Duodenal mucosa (tissue), 2 donors: Measurements from ENCODE around the gene SLFN11.
A peak's percentile ranks its signal among the peaks of the same experiment; 100 is the strongest.
"Not testable (repeated sequence)": the region's sequence is repeated elsewhere in the genome, so short reads cannot be mapped to it uniquely, and the experiment has no call there.

Experiments used
- H3K27ac ChIP-seq: one replicate; pipeline ENCODE4 v1.7.0; 2013; ENCODE audit warnings: low read depth, low read length
- H3K27me3 ChIP-seq, 2 donors: one replicate each; pipeline ENCODE4 v1.7.0; 2013; ENCODE audit warnings: low read length in 2 of 2, control low read depth in 1 of 2; ENCODE audit not compliant: insufficient read depth in 2 of 2, control insufficient read depth in 1 of 2
- H3K36me3 ChIP-seq, 2 donors: one replicate each; pipeline ENCODE4 v1.7.0; 2013; ENCODE audit warnings: low read length in 2 of 2, control low read depth in 1 of 2; ENCODE audit not compliant: insufficient read depth in 2 of 2, control insufficient read depth in 1 of 2
- H3K4me1 ChIP-seq, 2 donors: one replicate each; pipeline ENCODE4 v1.7.0; 2013; ENCODE audit warnings: low read length in 2 of 2, control low read depth in 1 of 2; ENCODE audit not compliant: insufficient read depth in 2 of 2, control insufficient read depth in 1 of 2
- H3K4me3 ChIP-seq, 2 donors: one replicate each; pipeline ENCODE4 v1.7.0; 2013; ENCODE audit warnings: low read length in 2 of 2, low read depth in 1 of 2
- H3K9ac ChIP-seq, 2 donors: one replicate each; pipeline ENCODE4 v1.7.0; 2013; ENCODE audit warnings: low read length in 2 of 2, low read depth in 1 of 2
- H3K9me3 ChIP-seq, 2 donors: one replicate each; pipeline ENCODE4 v1.7.0; 2013; ENCODE audit warnings: low read length in 2 of 2, control low read depth in 1 of 2; ENCODE audit not compliant: control insufficient read depth in 1 of 2

SLFN11 gene

GRCh38 chr17:35337364-35337763 is 36.1 kb downstream of the SLFN11 start:
- no peaks in the 10 kb centered on the region for H3K36me3 ChIP-seq
- H3K9ac ChIP-seq = no peak overlapping the region

GRCh38 chr17:35333578-35333977 is 39.8 kb downstream of the SLFN11 start:
- not testable (repeated sequence) for H3K9me3 ChIP-seq, H3K4me1 ChIP-seq, H3K27ac ChIP-seq, H3K4me3 ChIP-seq, H3K9ac ChIP-seq, H3K36me3 ChIP-seq, H3K27me3 ChIP-seq

More at GRCh38 chr17:35337364-35337763, 36.1 kb downstream of the SLFN11 start:
- H3K27ac ChIP-seq = no peak overlapping the region
- H3K4me3 ChIP-seq = no peak overlapping the region
- peaks cover 0 to 5% of the 10 kb centered on the region in 2 donors for H3K27me3 ChIP-seq
- no peaks in the 10 kb centered on the region for H3K4me1 ChIP-seq
- no peaks in the 10 kb centered on the region for H3K9me3 ChIP-seq

GRCh38 chr17:35322749-35323148 is 50.7 kb downstream of the SLFN11 start:
- Histone ChIP-seq H3K9ac (no peak overlapping the region), H3K36me3 (no peaks in the 10 kb centered on the region), H3K27me3 (no peaks in the 10 kb centered on the region), H3K4me3 (no peak overlapping the region), H3K9me3 (no peaks in the 10 kb centered on the region), H3K4me1 (no peaks in the 10 kb centered on the region), H3K27ac (no peak overlapping the region)

GRCh38 chr17:35315971-35316370 is 57.5 kb downstream of the SLFN11 start:
- no peak overlapping the region for H3K9ac ChIP-seq
- H3K4me1 ChIP-seq = peaks cover 0 to 18% of the 10 kb centered on the region in 2 donors
- H3K36me3 ChIP-seq = no peaks in the 10 kb centered on the region
- peaks cover 5% of the 10 kb centered on the region in 2 donors for H3K27me3 ChIP-seq
- no peak overlapping the region for H3K27ac ChIP-seq
- H3K9me3 ChIP-seq = no peaks in the 10 kb centered on the region
- H3K4me3 ChIP-seq = no peak overlapping the region

- Histone ChIP-seq H3K9me3 (no peaks in the 10 kb centered on the region), H3K27me3 (peaks cover 5% of the 10 kb centered on the region in 2 donors), H3K4me3 (no peak overlapping the region), H3K4me1 (peaks cover 0 to 18% of the 10 kb centered on the region in 2 donors), H3K27ac (no peak overlapping the region), H3K9ac (no peak overlapping the region), H3K36me3 (no peaks in the 10 kb centered on the region)
Observed at GRCh38 chr17:35315283-35315682, 58.1 kb downstream of the SLFN11 start.

GRCh38 chr17:35314415-35315216 is 58.8 kb downstream of the SLFN11 start:
- no peak overlapping the region for H3K27ac ChIP-seq
- H3K4me1 ChIP-seq = peaks cover 0 to 18% of the 10 kb centered on the region in 2 donors

GRCh38 chr17:35313875-35314409 is 59.5 kb downstream of the SLFN11 start:
- Histone ChIP-seq H3K27me3 (peaks cover 5% of the 10 kb centered on the region in 2 donors), H3K4me3 (peak overlapping the region; percentile 51 to 75), H3K4me1 (peaks cover 0 to 18% of the 10 kb centered on the region in 2 donors), H3K27ac (no peak overlapping the region), H3K9ac (peak overlapping the region; percentile 38 to 57), H3K9me3 (no peaks in the 10 kb centered on the region), H3K36me3 (no peaks in the 10 kb centered on the region)

More at GRCh38 chr17:35314415-35315216, 58.8 kb downstream of the SLFN11 start:
- no peak overlapping the region for H3K9ac ChIP-seq
- H3K9me3 ChIP-seq = no peaks in the 10 kb centered on the region
- peak overlapping the region in 1 of 2 donors; percentile 51 for H3K4me3 ChIP-seq
- peaks cover 5% of the 10 kb centered on the region in 2 donors for H3K27me3 ChIP-seq
- H3K36me3 ChIP-seq = no peaks in the 10 kb centered on the region

GRCh38 chr17:35312790-35313711 is 60.4 kb downstream of the SLFN11 start:
- H3K4me3 ChIP-seq = peak overlapping the region; percentile 51 to 75
- H3K9ac ChIP-seq = peak overlapping the region; percentile 38 to 57
- no peaks in the 10 kb centered on the region for H3K36me3 ChIP-seq
- H3K9me3 ChIP-seq = no peaks in the 10 kb centered on the region
- peaks cover 5% of the 10 kb centered on the region in 2 donors for H3K27me3 ChIP-seq
- H3K4me1 ChIP-seq = peaks cover 0 to 18% of the 10 kb centered on the region in 2 donors
- H3K27ac ChIP-seq = no peak overlapping the region

GRCh38 chr17:35312346-35312745 is 61.1 kb downstream of the SLFN11 start:
- H3K36me3 ChIP-seq = no peaks in the 10 kb centered on the region
- no peak overlapping the region for H3K9ac ChIP-seq
- no peak overlapping the region for H3K27ac ChIP-seq

GRCh38 chr17:35309345-35309744 is 64.1 kb downstream of the SLFN11 start:
- H3K4me1 ChIP-seq = peaks cover 0 to 14% of the 10 kb centered on the region in 2 donors
- not testable (repeated sequence) for H3K9ac ChIP-seq, H3K9me3 ChIP-seq, H3K27ac ChIP-seq, H3K4me3 ChIP-seq, H3K36me3 ChIP-seq, H3K27me3 ChIP-seq

More at GRCh38 chr17:35312346-35312745, 61.1 kb downstream of the SLFN11 start:
- Histone ChIP-seq H3K9me3 (no peaks in the 10 kb centered on the region), H3K27me3 (peaks cover 5% of the 10 kb centered on the region in 2 donors), H3K4me3 (no peak overlapping the region), H3K4me1 (peaks cover 0 to 18% of the 10 kb centered on the region in 2 donors)
